Transverse colon (tissue), 4 donors: ENCODE measurements around the gene TRAF7. TPM values are rescaled to one million over a fixed set of nuclear protein-coding genes. Genes with fewer than 3 reads are reported as not detected.
A peak's percentile ranks its signal among the peaks of the same experiment; 100 is the strongest.

Experiments used
- DNase-seq: peaks from one replicate; pipeline ENCODE4 v3.0.0-alpha.2; 2019
- H3K27ac ChIP-seq, 4 donors: fragments of 200-600 bp; sonication (generic); 2 replicates each; pipeline ENCODE4 v1.5.1; 2016 to 2018; ENCODE audit warnings: inconsistent platforms in 4 of 4
- H3K27me3 ChIP-seq: fragments of 200-600 bp; sonication (generic); 2 replicates; pipeline ENCODE4 v1.5.1; 2017; ENCODE audit warnings: inconsistent platforms
- H3K36me3 ChIP-seq, 4 donors: fragments of 200-600 bp; sonication (generic); 2 replicates each; pipeline ENCODE4 v1.5.1; 2017 to 2019; ENCODE audit warnings: inconsistent platforms in 4 of 4
- H3K4me1 ChIP-seq, 4 donors: fragments of 200-600 bp; sonication (generic); 2 replicates each; pipeline ENCODE4 v1.5.1; 2017 to 2020; ENCODE audit warnings: inconsistent platforms in 4 of 4
- H3K4me3 ChIP-seq, 4 donors: fragments of 200-600 bp; sonication (generic); 1 replicate in 1 of 4; 2 replicates in 3 of 4; pipeline versions ENCODE4 v1.5.1 to v1.6.1; 2017 to 2019; ENCODE audit warnings: inconsistent platforms in 4 of 4
- H3K9me3 ChIP-seq, 2 donors: fragments of 200-600 bp; sonication (generic); 2 replicates each; pipeline ENCODE4 v1.5.1; 2017 to 2019; ENCODE audit warnings: inconsistent platforms in 2 of 2
- CTCF ChIP-seq, 5 experiments: fragments of 200-600 bp in 3 of 5; fragments of 450-650 bp in 2 of 5; sonication (generic) in 3 of 5; IDR thresholded peaks; 1 replicate in 2 of 5; 2 replicates in 3 of 5; pipeline ENCODE4 v1.5.1; 2016 to 2017; ENCODE audit warnings: antibody characterized with exemption in 5 of 5, inconsistent platforms in 3 of 5, mild to moderate bottlenecking in 2 of 5, moderate library complexity in 1 of 5
- EP300 ChIP-seq: sonication (generic); formaldehyde crosslinking; IDR thresholded peaks from one replicate; pipeline ENCODE4 v1.6.1; 2017; ENCODE audit warnings: antibody characterized with exemption, low read depth
- POLR2A ChIP-seq: fragments of 450-650 bp; IDR thresholded peaks from one replicate; pipeline ENCODE4 v1.6.1; 2016; ENCODE audit warnings: antibody characterized with exemption, mild to moderate bottlenecking, moderate library complexity
- POLR2AphosphoS5 ChIP-seq, 3 donors: sonication (generic); formaldehyde crosslinking; IDR thresholded peaks; one replicate each; pipeline ENCODE4 v1.6.1; 2016; ENCODE audit warnings: antibody characterized with exemption in 3 of 3
- WGBS, 2 donors: methylation state at CpG; one replicate each; pipeline ENCODE4 v1.1.5; 2018; ENCODE audit warnings: low coverage in 1 of 2; 5-methylcytosine and 5-hydroxymethylcytosine counted together
- in situ Hi-C, 4 donors: fragments of 200-750 bp; cut with MboI; loops; one replicate each; pipeline versions ENCODE4 v1.15.0 to v1.15.1; 2017; ENCODE audit warnings: low sequenced_read_pairs in 3 of 4, low pct_ligation_motif_present in 1 of 4, low pct_unique_long_range_greater_than_20kb in 1 of 4
- intact Hi-C: fragments of 100-400 bp; cut with DNase I; formaldehyde crosslinking; loops from one replicate; pipeline ENCODE4 v1.15.1; 2023; ENCODE audit warnings: low total_unique reads
- total RNA-seq, 4 donors: library from RNA; depleted of rRNA; stranded (reverse); fragments of >200 nt; gene quantifications; one replicate each; pipeline ENCODE4 v1.1.0, GENCODE V29; 2016

The TRAF7 gene
- total RNA-seq, 4 donors from 2014 or later: 43.4 to 80.4 (median 63.0) TPM

- Histone ChIP-seq H3K27ac (no peak overlapping the region), H3K4me1 (peaks cover 4 to 31% (median 27%) of the 10 kb centered on the region in 4 donors), H3K27me3 (no peaks in the 10 kb centered on the region), H3K36me3 (no peaks in the 10 kb centered on the region), H3K9me3 (no peaks in the 10 kb centered on the region), H3K4me3 (no peak overlapping the region)
- in situ Hi-C loops (loop anchor here in 1 of 4 donors (25.0 kb wide), 1 partner anchor 321 kb away; the partner anchor contains the start of gene TBC1D24), intact Hi-C loops (no loop called here)
- TF ChIP-seq CTCF (IDR thresholded peaks at IDR 0.05) (no peak), POLR2AphosphoS5 (IDR thresholded peaks at IDR 0.05) (no peak), POLR2A (no peak), EP300 (no peak)
- WGBS, 2 donors: 91% methylated on average over 12 of the region's 12 CpGs; no CpG with 5 or more reads in 1 of the 2 donors
- DNase-seq: no peak
These were observed 10.3 kb downstream of the TRAF7 start for GRCh38 chr16:2165861-2166260.

GRCh38 chr16:2166263-2167067 is 10.9 kb downstream of the TRAF7 start:
- WGBS, 2 donors: 70 to 88% methylated on average over 2 to 17 of the region's 17 CpGs
- intact Hi-C loops: no loop called here

GRCh38 chr16:2167068-2167638 is 11.6 kb downstream of the TRAF7 start:
- Histone ChIP-seq H3K36me3 (no peaks in the 10 kb centered on the region), H3K4me1 (peaks cover 3 to 18% (median 15%) of the 10 kb centered on the region in 4 donors), H3K27me3 (no peaks in the 10 kb centered on the region), H3K27ac (no peak overlapping the region), H3K4me3 (no peak overlapping the region), H3K9me3 (no peaks in the 10 kb centered on the region)
- intact Hi-C loops: no loop called here
- no peak for DNase-seq
- 76 to 93% methylated on average over 2 to 15 of the region's 18 CpGs for WGBS, 2 donors
- in situ Hi-C loops: loop anchor here in 1 of 4 donors (25.0 kb wide), 1 partner anchor 320 kb away; the partner anchor contains the start of gene TBC1D24
- no peak for TF ChIP-seq CTCF (IDR thresholded peaks at IDR 0.05)
- TF ChIP-seq EP300: no peak
- no peak for TF ChIP-seq POLR2A
- TF ChIP-seq POLR2AphosphoS5 (IDR thresholded peaks at IDR 0.05): no peak

More at GRCh38 chr16:2166263-2167067, 10.9 kb downstream of the TRAF7 start:
- H3K4me1 ChIP-seq: peaks cover 3 to 25% (median 22%) of the 10 kb centered on the region in 4 donors
- H3K36me3 ChIP-seq: no peaks in the 10 kb centered on the region
- no peak overlapping the region for H3K27ac ChIP-seq
- no peaks in the 10 kb centered on the region for H3K9me3 ChIP-seq
- TF ChIP-seq POLR2A (no peak), POLR2AphosphoS5 (IDR thresholded peaks at IDR 0.05) (no peak), CTCF (IDR thresholded peaks at IDR 0.05) (no peak), EP300 (no peak)
- H3K27me3 ChIP-seq: no peaks in the 10 kb centered on the region
- DNase-seq: no peak
- no peak overlapping the region for H3K4me3 ChIP-seq
- in situ Hi-C loops: loop anchor here in 1 of 4 donors (25.0 kb wide), 1 partner anchor 321 kb away; the partner anchor contains the start of gene TBC1D24

- Histone ChIP-seq H3K4me3 (no peak overlapping the region), H3K27ac (peak overlapping the region in 2 of 4 donors; percentile 9 to 25), H3K27me3 (no peaks in the 10 kb centered on the region), H3K9me3 (no peaks in the 10 kb centered on the region), H3K4me1 (no peaks in the 10 kb centered on the region), H3K36me3 (peaks cover 0 to 15% (median 5%) of the 10 kb centered on the region in 4 donors)
- DNase-seq: no peak
- intact Hi-C loops: no loop called here
- no peak for TF ChIP-seq CTCF (IDR thresholded peaks at IDR 0.05)
- peak in 1 of 3 donors; percentile 26 for TF ChIP-seq POLR2AphosphoS5 (IDR thresholded peaks at IDR 0.05)
- 89% methylated on average over 16 of the region's 18 CpGs; no CpG with 5 or more reads in 1 of the 2 donors for WGBS, 2 donors
- in situ Hi-C loops: loop anchor here in 1 of 4 donors (25.0 kb wide), 1 partner anchor 317 kb away; the partner anchor contains the start of gene TBC1D24
These were observed 14.5 kb downstream of the TRAF7 start for GRCh38 chr16:2170080-2170479.
